GM19372 (cell line): ENCODE measurements around the gene PRRT1.
"Not testable (repeated sequence)": the region's sequence is repeated elsewhere in the genome, so short reads cannot be mapped to it uniquely, and the experiment has no call there.

Experiments
- ATAC-seq: cut with Tn5 transposase; IDR thresholded peaks from one replicate; pipeline ENCODE4 v1.9.1; 2021; ENCODE audit warnings: mild to moderate bottlenecking, low read depth, moderate library complexity; ENCODE audit not compliant: unreplicated experiment

Gene PRRT1

GRCh38 chr6:32152769-32153563 is 1.2 kb upstream of the PRRT1 start:
- no peak for ATAC-seq

GRCh38 chr6:32151181-32151862 is 417 bp downstream of the PRRT1 start:
- no peak for ATAC-seq

GRCh38 chr6:32149932-32150870 is 1.5 kb downstream of the PRRT1 start:
- no peak for ATAC-seq

- ATAC-seq, result no peak
Observed at GRCh38 chr6:32149092-32149755, 2.5 kb downstream of the PRRT1 start.

GRCh38 chr6:32148289-32149091 is 3.2 kb downstream of the PRRT1 start:
- ATAC-seq, result no peak

GRCh38 chr6:32147401-32148132 is 4.2 kb downstream of the PRRT1 start:
- ATAC-seq, result no peak

- ATAC-seq, result no peak
Observed at GRCh38 chr6:32146687-32147086, 5.1 kb downstream of the PRRT1 start.

- ATAC-seq, result no peak
Observed at GRCh38 chr6:32146287-32146686, 5.5 kb downstream of the PRRT1 start.

GRCh38 chr6:32144238-32144637 is 7.5 kb downstream of the PRRT1 start:
- ATAC-seq, result not testable (repeated sequence)

GRCh38 chr6:32140420-32141046 is 11.2 kb downstream of the PRRT1 start:
- no peak for ATAC-seq

- no peak for ATAC-seq
Observed at GRCh38 chr6:32139590-32139989, 12.1 kb downstream of the PRRT1 start.

GRCh38 chr6:32137454-32137853 is 14.3 kb downstream of the PRRT1 start:
- ATAC-seq, result no peak

GRCh38 chr6:32133786-32134185 is 18.0 kb downstream of the PRRT1 start:
- ATAC-seq, result no peak

GRCh38 chr6:32132110-32132509 is 19.6 kb downstream of the PRRT1 start:
- ATAC-seq, result no peak

- ATAC-seq, result no peak
Observed at GRCh38 chr6:32131439-32131948, 20.2 kb downstream of the PRRT1 start.

GRCh38 chr6:32129297-32130088 is 22.2 kb downstream of the PRRT1 start:
- ATAC-seq, result no peak

- no peak for ATAC-seq
Observed at GRCh38 chr6:32128751-32129296, 22.9 kb downstream of the PRRT1 start.
